Spleen (tissue), 7 donors: ENCODE results near the gene BTBD17.

Experiments used
- CTCF ChIP-seq, 11 experiments: fragments of 200-600 bp in 7 of 11; fragments of 450-650 bp in 4 of 11; sonication (generic) in 4 of 11; IDR thresholded peaks in 8 of 11; conservative IDR thresholded peaks in 3 of 11; 1 replicate in 7 of 11; 2 replicates in 4 of 11; pipeline versions ENCODE4 v1.4.0 to v1.8.0; 2016 to 2021; ENCODE audit warnings: antibody characterized with exemption in 11 of 11, inconsistent platforms in 4 of 11, mild to moderate bottlenecking in 1 of 11
- POLR2AphosphoS5 ChIP-seq, 3 donors: sonication (generic); formaldehyde crosslinking; IDR thresholded peaks; one replicate each; pipeline ENCODE4 v1.5.1; 2017; ENCODE audit warnings: antibody characterized with exemption in 3 of 3
- donor health status: DM: no; HTN: no; CAD: no; lungs with moderate emphysema.
- donor health status: DM: no; HTN: no; CAD: no.
- donor health status: DM: no; HTN: no; CAD: no.

- TF ChIP-seq CTCF (IDR thresholded peaks at IDR 0.05 in 8 of 11, conservative IDR thresholded peaks at IDR 0.05 in 3 of 11) (no peak), POLR2AphosphoS5 (IDR thresholded peaks at IDR 0.05) (no peak)
Measured at GRCh38 chr17:74334393-74335039, 27.2 kb downstream of the BTBD17 start.
